Measurements from ENCODE around the gene PLXNC1.

Gene PLXNC1

GRCh38 chr12:94244165-94245133 lies 96.1 kb downstream of the PLXNC1 start:
- DNase-seq: no peak

GRCh38 chr12:94245631-94246383 lies 97.4 kb downstream of the PLXNC1 start:
- DNase-seq: no peak

GRCh38 chr12:94247246-94247645 lies 98.9 kb downstream of the PLXNC1 start:
- DNase-seq: no peak

GRCh38 chr12:94248582-94248981 lies 100.2 kb downstream of the PLXNC1 start:
- no peak for DNase-seq

- DNase-seq: no peak
Measured at GRCh38 chr12:94250130-94250529, 101.8 kb downstream of the PLXNC1 start.

DNA sequence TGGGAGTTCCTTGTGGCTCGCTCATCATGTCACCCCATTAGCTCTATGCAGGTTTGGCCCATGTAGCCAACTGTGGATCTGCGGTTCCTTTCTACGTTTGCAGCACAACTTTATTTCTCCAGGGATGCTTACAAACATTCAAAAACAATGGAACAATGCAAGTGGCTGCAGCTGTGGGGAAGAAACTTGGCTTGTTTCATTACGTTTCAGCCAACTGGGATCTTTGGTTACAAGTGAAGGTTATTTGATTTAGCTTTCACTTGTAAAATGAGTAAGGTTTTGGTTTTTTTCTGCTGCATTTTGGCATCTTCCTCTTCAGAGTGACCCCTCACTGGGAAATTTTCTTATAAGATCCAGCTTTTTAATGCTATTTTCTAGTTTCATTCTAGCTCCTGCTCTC lies 105.9 kb downstream of the PLXNC1 start:
- no peak for DNase-seq

GRCh38 chr12:94255006-94255405 lies 106.6 kb downstream of the PLXNC1 start:
- no peak for DNase-seq

GRCh38 chr12:94255428-94255827 lies 107.1 kb downstream of the PLXNC1 start:
- no peak for DNase-seq

DNA sequence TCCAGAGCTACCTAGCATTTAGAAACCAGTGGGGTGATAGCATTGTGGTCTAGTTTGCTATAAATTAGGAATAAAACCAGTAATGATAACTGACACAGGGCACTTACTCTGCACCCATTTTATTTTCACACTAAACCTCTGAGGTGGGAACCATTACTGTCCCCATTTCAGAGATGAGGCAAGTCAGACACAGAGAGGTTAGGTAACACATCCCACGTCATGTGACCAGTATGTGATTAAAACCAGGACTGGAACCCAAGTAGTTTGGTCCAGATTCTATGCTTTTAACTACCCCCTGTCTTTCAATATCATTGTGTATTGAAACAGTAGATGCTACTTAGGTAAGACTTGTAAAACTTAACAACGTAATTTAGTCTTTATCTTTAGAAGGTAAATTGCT lies 110.2 kb downstream of the PLXNC1 start:
- no peak for DNase-seq

- DNase-seq: no peak
Measured at GRCh38 chr12:94260017-94260416, 111.6 kb downstream of the PLXNC1 start.

DNA sequence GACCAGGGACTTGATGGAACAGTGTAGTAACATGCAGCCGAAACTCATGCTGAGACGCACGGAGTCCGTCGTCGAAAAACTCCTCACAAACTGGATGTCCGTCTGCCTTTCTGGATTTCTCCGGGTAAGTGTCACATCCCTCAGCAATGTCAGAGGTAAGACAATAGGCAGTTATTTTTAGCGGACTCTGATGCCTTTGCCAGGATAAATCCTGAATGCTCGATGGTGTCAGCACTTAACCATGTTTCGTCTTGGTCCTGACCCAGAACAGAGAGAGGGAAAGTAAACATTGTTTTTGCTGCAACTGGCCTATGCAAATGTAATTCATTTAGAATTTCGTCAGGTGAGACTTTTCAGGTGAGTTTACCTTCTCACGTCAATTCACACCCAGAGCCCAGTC lies 112.3 kb downstream of the PLXNC1 start:
- DNase-seq: no peak

- no peak for DNase-seq
Measured at GRCh38 chr12:94261119-94261518, 112.7 kb downstream of the PLXNC1 start.

GRCh38 chr12:94261786-94262185 lies 113.4 kb downstream of the PLXNC1 start:
- no peak for DNase-seq

GRCh38 chr12:94262228-94263010 lies 114.0 kb downstream of the PLXNC1 start:
- DNase-seq: no peak

DNA sequence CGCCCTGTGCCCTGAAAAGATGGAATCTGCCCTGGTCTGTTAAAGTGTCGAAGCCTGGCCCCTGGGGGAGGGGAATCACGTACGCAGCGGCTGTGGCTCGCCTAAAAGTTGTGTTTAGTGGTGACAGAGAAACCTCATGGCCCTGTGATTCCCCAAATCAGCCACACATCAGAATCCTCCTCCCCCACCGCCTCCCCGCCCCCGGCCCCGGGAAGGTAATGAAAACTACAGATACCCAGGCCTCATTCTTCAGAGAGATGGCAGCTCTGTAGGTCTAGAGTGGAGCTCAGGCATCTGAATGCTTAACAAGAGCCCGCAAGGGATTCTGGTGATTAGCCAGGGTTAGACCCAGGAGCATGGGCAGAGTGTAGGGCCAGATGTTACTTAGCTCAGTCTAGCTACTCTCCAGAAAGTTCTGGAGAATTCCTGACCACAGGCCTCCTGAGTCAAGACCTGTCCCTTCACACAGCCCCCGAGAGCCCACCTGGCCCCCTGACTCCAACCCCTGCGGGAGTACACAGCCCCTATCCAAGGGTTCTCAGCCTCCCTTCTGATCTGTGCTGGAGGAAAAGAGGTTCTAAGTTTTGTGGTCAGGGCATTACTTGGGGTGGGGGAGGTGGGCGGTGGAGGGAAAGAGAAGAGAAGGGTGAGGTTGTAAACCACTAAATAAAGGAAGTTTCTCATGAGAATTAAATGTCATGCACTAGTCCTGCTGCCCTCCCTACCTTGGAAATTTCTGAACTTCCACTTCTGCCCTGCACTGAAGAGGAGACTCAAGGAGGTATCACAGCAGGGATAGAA lies 114.8 kb downstream of the PLXNC1 start:
- no peak for DNase-seq

DNA sequence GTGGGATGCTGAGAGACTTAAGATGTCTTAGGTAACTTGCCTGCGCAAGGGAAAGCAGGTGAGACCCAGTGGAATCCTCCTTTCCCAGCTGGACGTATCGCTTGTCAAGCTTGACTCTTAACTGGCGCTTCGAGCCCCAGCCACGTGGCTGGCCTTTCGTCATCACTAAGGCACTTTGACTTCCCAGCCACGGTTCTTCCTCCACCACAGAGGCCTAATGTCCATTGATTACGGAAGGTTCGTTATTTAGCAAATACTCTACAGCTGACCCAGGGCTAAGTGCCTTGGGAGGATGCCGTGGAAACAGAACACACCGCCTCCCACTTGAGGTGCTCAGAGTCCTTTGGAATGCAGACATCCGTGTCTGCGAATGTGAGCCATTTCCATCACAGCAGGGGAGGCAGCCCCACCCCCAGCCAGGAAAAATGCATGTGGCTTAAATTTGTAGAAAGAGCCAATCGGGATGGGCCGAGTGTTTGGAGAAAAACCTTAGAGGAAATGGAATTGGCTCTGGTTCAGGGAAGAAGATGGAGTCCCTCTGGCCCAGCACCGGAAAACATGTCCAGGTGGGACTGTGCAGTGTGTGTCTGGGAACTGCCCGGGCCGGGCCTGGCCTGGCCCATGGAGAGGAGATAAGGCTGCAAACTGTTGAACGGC lies 115.7 kb downstream of the PLXNC1 start:
- no peak for DNase-seq

GRCh38 chr12:94264736-94265485 lies 116.5 kb downstream of the PLXNC1 start:
- DNase-seq: no peak

GRCh38 chr12:94265539-94265938 lies 117.2 kb downstream of the PLXNC1 start:
- no peak for DNase-seq

- no peak for DNase-seq
Measured at GRCh38 chr12:94265966-94266745, 117.8 kb downstream of the PLXNC1 start.

Data from cerebellar nuclear complex (tissue), 1 donor.